Stomach (tissue), 9 donors: Measurements from ENCODE around the gene PLCB4. TPM values are rescaled to one million over a fixed set of nuclear protein-coding genes. Genes with fewer than 3 reads are reported as not detected.

Experiments used
- DNase-seq, 2 donors: peaks; one replicate each; pipeline versions ENCODE4 v3.0.0 to v3.0.0-alpha.2; 2013 to 2019
- H3K27ac ChIP-seq, 5 donors: fragments of 200-600 bp in 4 of 5; sonication (generic) in 4 of 5; one replicate each; pipeline ENCODE4 v1.5.1; 2013 to 2019; ENCODE audit warnings: mild to moderate bottlenecking in 1 of 5, moderate library complexity in 1 of 5
- H3K27me3 ChIP-seq, 3 donors: fragments of 200-600 bp; sonication (generic); one replicate each; pipeline ENCODE4 v1.5.1; 2017 to 2019; ENCODE audit warnings: mixed run types in 1 of 3
- H3K36me3 ChIP-seq, 4 donors: fragments of 200-600 bp; sonication (generic); 1 replicate in 3 of 4; 2 replicates in 1 of 4; pipeline ENCODE4 v1.5.1; 2016 to 2019
- H3K4me1 ChIP-seq, 4 donors: fragments of 200-600 bp; sonication (generic); one replicate each; pipeline ENCODE4 v1.5.1; 2016 to 2019
- H3K4me3 ChIP-seq, 4 donors: fragments of 200-600 bp; sonication (generic) in 3 of 4; one replicate each; pipeline ENCODE4 v1.5.1; 2016 to 2019; ENCODE audit warnings: mild to moderate bottlenecking in 1 of 4
- H3K9me3 ChIP-seq, 4 donors: fragments of 200-600 bp; sonication (generic); one replicate each; pipeline ENCODE4 v1.5.1; 2016 to 2019
- EP300 ChIP-seq: sonication (generic); formaldehyde crosslinking; IDR thresholded peaks from one replicate; pipeline ENCODE4 v1.6.1; 2017; ENCODE audit warnings: antibody characterized with exemption
- POLR2A ChIP-seq, 4 donors: fragments of 450-650 bp; IDR thresholded peaks; one replicate each; pipeline ENCODE4 v1.6.1; 2016; ENCODE audit warnings: antibody characterized with exemption in 4 of 4, control low read depth in 2 of 4, mild to moderate bottlenecking in 1 of 4, moderate library complexity in 1 of 4
- POLR2AphosphoS5 ChIP-seq, 3 donors: sonication (generic); formaldehyde crosslinking; IDR thresholded peaks; one replicate each; pipeline ENCODE4 v1.6.1; 2016; ENCODE audit warnings: antibody characterized with exemption in 3 of 3
- WGBS, 5 donors: extraction: QIAGEN DNeasy Blood & Tissue Kit in 3 of 5; methylation state at CpG; one replicate each; pipeline versions ENCODE4 v1.1.5 to v1.1.7; 2013 to 2018; 5-methylcytosine and 5-hydroxymethylcytosine counted together
- intact Hi-C: fragments of 100-400 bp; cut with DNase I; formaldehyde crosslinking; loops from one replicate; pipeline ENCODE4 v1.15.1; 2023; ENCODE audit warnings: low total_unique reads
- polyA plus RNA-seq, 3 donors: library from polyadenylated mRNA; stranded (reverse); fragments of 200-250 nt; gene quantifications; one replicate each; pipeline ENCODE4 v1.2.3, GENCODE V29; 2013
- total RNA-seq, 5 donors: library from RNA; depleted of rRNA; stranded (reverse); fragments of >200 nt; gene quantifications; one replicate each; pipeline versions ENCODE4 v1.1.0 to v1.2.3, GENCODE V29; 2014 to 2016
- TF ChIP-seq, protein P1 (sequence below), 7 experiments: fragments of 450-650 bp in 4 of 7; fragments of 200-600 bp in 3 of 7; sonication (generic) in 3 of 7; IDR thresholded peaks; one replicate each; pipeline ENCODE4 v1.5.1; 2016 to 2019; ENCODE audit warnings: antibody characterized with exemption in 7 of 7, control low read depth in 2 of 7, mild to moderate bottlenecking in 1 of 7
- donor health status: healthy with polysubstance abuse.
- donor health status: Bipolar disorder and iron deficiency.
- donor health status: healthy.

Gene PLCB4
- total and polyA plus RNA-seq, 8 donors = 5.3 to 29.4 (median 22.3) TPM

DNA sequence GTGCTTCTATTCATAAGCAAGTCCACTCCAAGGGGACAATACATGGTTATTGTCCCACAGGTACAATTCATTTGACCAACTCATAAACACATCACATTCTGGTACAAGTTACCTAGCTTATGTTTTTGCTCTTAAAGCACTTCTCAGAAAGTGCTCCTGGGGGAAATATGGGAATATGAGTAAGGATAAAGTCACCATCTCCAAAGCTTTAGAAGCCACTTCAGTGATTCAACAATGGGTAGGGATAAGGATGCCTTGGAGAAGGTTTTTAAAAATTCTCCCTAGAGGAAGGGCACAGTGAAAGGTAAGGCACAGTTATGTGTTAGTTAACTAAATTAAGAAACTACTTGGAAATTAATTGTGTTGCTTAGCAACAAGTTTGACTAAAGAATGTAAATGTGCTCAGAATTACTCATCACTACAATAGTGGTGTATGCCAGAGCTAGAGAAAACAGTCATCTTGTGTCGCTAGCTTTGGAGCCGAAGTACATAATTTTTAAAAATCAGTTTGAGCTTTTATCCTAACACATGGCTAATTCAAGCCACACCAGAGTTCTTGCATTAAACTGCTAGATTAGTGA lies 406.0 kb downstream of the PLCB4 start:
- Histone ChIP-seq H3K27ac (no peak overlapping the region), H3K36me3 (peaks cover 0 to 26% (median 18%) of the 10 kb centered on the region in 4 donors), H3K27me3 (no peaks in the 10 kb centered on the region), H3K4me3 (no peak overlapping the region), H3K9me3 (no peaks in the 10 kb centered on the region), H3K4me1 (no peaks in the 10 kb centered on the region)
- intact Hi-C loops = no loop called here
- 80 to 93% (median 91%) methylated on average over 2 of the region's 2 CpGs for WGBS, 5 donors
- no peak for DNase-seq
- no peak for TF ChIP-seq POLR2AphosphoS5 (IDR thresholded peaks at IDR 0.05)
- TF ChIP-seq, protein P1, sequence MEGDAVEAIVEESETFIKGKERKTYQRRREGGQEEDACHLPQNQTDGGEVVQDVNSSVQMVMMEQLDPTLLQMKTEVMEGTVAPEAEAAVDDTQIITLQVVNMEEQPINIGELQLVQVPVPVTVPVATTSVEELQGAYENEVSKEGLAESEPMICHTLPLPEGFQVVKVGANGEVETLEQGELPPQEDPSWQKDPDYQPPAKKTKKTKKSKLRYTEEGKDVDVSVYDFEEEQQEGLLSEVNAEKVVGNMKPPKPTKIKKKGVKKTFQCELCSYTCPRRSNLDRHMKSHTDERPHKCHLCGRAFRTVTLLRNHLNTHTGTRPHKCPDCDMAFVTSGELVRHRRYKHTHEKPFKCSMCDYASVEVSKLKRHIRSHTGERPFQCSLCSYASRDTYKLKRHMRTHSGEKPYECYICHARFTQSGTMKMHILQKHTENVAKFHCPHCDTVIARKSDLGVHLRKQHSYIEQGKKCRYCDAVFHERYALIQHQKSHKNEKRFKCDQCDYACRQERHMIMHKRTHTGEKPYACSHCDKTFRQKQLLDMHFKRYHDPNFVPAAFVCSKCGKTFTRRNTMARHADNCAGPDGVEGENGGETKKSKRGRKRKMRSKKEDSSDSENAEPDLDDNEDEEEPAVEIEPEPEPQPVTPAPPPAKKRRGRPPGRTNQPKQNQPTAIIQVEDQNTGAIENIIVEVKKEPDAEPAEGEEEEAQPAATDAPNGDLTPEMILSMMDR (IDR thresholded peaks at IDR 0.05) = no peak
- TF ChIP-seq POLR2A (IDR thresholded peaks at IDR 0.05) = no peak
- no peak for TF ChIP-seq EP300

DNA sequence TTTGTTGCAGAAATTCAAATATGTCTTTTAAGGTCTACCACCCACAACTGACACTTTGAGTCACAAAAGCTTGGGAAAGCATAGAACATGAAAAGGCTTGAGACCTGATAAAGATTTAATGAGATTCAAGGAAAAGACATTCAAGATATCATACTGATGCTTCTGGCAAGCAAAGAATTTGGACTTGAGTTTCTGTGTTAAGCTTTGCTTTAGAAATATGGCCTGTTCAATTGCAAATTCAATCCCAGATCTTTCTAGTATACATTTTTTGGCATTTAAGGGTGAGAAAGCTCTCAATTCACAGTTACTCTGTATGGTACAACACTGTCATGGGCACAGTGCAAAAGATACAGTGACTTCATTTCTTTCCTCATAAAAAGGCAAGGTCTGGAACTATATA lies 406.6 kb downstream of the PLCB4 start:
- H3K4me3 ChIP-seq = no peak overlapping the region
- H3K27ac ChIP-seq = no peak overlapping the region
- H3K9me3 ChIP-seq = no peaks in the 10 kb centered on the region
- no peaks in the 10 kb centered on the region for H3K27me3 ChIP-seq
- no peak for DNase-seq
- no peaks in the 10 kb centered on the region for H3K4me1 ChIP-seq
- intact Hi-C loops = no loop called here
- H3K36me3 ChIP-seq = peaks cover 0 to 26% (median 17%) of the 10 kb centered on the region in 4 donors
- TF ChIP-seq POLR2AphosphoS5 (IDR thresholded peaks at IDR 0.05) = no peak
- no peak for TF ChIP-seq POLR2A (IDR thresholded peaks at IDR 0.05)
- TF ChIP-seq EP300 = no peak
- TF ChIP-seq, protein P1 (IDR thresholded peaks at IDR 0.05) = no peak

DNA sequence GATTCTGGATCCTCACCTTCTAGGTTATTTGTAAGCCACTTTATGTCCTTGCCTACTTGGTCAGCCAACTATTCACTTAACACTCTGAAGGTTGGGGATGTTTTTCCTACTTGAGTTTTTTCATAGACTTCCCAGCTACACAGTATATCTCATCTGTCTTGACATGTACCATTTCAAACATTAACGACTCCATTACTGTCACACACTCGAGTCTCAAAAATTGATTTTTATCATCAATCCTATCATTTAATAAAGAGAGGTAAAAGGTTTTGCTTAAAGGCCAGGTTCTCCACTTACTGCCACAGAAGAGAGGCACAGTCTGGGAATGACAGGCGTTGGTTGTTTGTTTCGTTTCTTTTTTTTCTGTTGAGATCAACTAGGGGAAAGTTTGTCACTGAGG lies 407.3 kb downstream of the PLCB4 start:
- DNase-seq = no peak
- Histone ChIP-seq H3K27me3 (no peaks in the 10 kb centered on the region), H3K36me3 (peaks cover 0 to 26% (median 17%) of the 10 kb centered on the region in 4 donors), H3K4me3 (no peak overlapping the region), H3K27ac (no peak overlapping the region), H3K4me1 (no peaks in the 10 kb centered on the region), H3K9me3 (no peaks in the 10 kb centered on the region)
- intact Hi-C loops = no loop called here
- TF ChIP-seq, protein P1 (IDR thresholded peaks at IDR 0.05) = no peak
- no peak for TF ChIP-seq EP300
- no peak for TF ChIP-seq POLR2A (IDR thresholded peaks at IDR 0.05)
- no peak for TF ChIP-seq POLR2AphosphoS5 (IDR thresholded peaks at IDR 0.05)
- 56 to 84% (median 62%) methylated on average over 4 of the region's 4 CpGs for WGBS, 5 donors

DNA sequence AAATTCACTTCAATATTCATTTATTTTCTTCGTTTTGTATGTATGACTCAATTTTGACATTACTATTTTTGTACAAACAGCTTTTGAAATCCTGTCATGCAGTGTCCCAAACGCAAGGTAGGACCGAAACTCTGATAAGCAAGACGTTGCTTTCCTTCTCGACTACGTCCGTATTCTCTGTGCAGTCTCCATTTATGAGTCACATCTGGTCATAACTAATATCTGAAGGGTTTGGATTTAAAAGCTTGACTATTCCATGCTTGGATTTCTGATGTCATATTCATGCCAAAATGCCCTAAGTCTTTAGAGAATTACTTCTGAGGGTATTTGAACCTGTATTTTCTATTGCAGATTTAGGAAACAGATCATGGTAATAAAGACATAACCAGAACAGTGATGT lies 407.8 kb downstream of the PLCB4 start:
- Histone ChIP-seq H3K27ac (no peak overlapping the region), H3K4me3 (no peak overlapping the region), H3K9me3 (no peaks in the 10 kb centered on the region), H3K27me3 (no peaks in the 10 kb centered on the region), H3K4me1 (no peaks in the 10 kb centered on the region), H3K36me3 (peaks cover 0 to 26% (median 17%) of the 10 kb centered on the region in 4 donors)
- DNase-seq = no peak
- TF ChIP-seq POLR2A (IDR thresholded peaks at IDR 0.05) (no peak), POLR2AphosphoS5 (IDR thresholded peaks at IDR 0.05) (no peak), EP300 (no peak)
- TF ChIP-seq, protein P1 (IDR thresholded peaks at IDR 0.05) = no peak
- WGBS, 5 donors = 91 to 94% (median 92%) methylated on average over 7 of the region's 7 CpGs
- intact Hi-C loops = no loop called here
